ENCODE measurements around the gene PLEKHH1.

The PLEKHH1 gene

GRCh38 chr14:67532998-67533753 is at the start of gene PLEKHH1:
TSS of gene PLEKHH1 (plus strand) at chr14:67533290. CDS start at chr14:67541868, 8,578 bp downstream.
- peak; percentile 58 to 60 for DNase-seq

- no peak for DNase-seq
Measured at GRCh38 chr14:67483579-67484285, 49.4 kb upstream of the PLEKHH1 start.

- no peak for DNase-seq
Measured at GRCh38 chr14:67485501-67486095, 47.5 kb upstream of the PLEKHH1 start.

GRCh38 chr14:67486890-67487289 is 46.2 kb upstream of the PLEKHH1 start:
- no peak for DNase-seq

GRCh38 chr14:67487332-67487731 is 45.8 kb upstream of the PLEKHH1 start:
- no peak for DNase-seq

GRCh38 chr14:67487937-67488893 is 44.9 kb upstream of the PLEKHH1 start, which contains the start of gene TMEM229B:
TSS of gene TMEM229B (minus strand) at chr14:67488721. CDS start at chr14:67473923, 14,798 bp downstream.
- peak; percentile 56 to 61 for DNase-seq

GRCh38 chr14:67490196-67490595 is 42.9 kb upstream of the PLEKHH1 start:
- no peak for DNase-seq

GRCh38 chr14:67491285-67491684 is 41.8 kb upstream of the PLEKHH1 start:
- DNase-seq: no peak

GRCh38 chr14:67491741-67492507 is 41.2 kb upstream of the PLEKHH1 start:
- DNase-seq: no peak

GRCh38 chr14:67492538-67492937 is 40.6 kb upstream of the PLEKHH1 start:
- DNase-seq: no peak

- DNase-seq: no peak
Measured at GRCh38 chr14:67493092-67493717, 39.9 kb upstream of the PLEKHH1 start.

GRCh38 chr14:67495827-67496226 is 37.3 kb upstream of the PLEKHH1 start:
- DNase-seq: no peak

- DNase-seq: no peak
Measured at GRCh38 chr14:67497216-67497615, 35.9 kb upstream of the PLEKHH1 start.

GRCh38 chr14:67497716-67498115 is 35.4 kb upstream of the PLEKHH1 start:
- no peak for DNase-seq

- DNase-seq: no peak
Measured at GRCh38 chr14:67500981-67501380, 32.1 kb upstream of the PLEKHH1 start.

GRCh38 chr14:67501670-67502069 is 31.4 kb upstream of the PLEKHH1 start:
- no peak for DNase-seq

GRCh38 chr14:67502867-67503266 is 30.2 kb upstream of the PLEKHH1 start:
- no peak for DNase-seq

GRCh38 chr14:67503331-67503730 is 29.8 kb upstream of the PLEKHH1 start:
- DNase-seq: no peak

- DNase-seq: no peak
Measured at GRCh38 chr14:67505254-67505653, 27.8 kb upstream of the PLEKHH1 start.

GRCh38 chr14:67508956-67509355 is 24.1 kb upstream of the PLEKHH1 start:
- DNase-seq: no peak

- no peak for DNase-seq
Measured at GRCh38 chr14:67510121-67510520, 23.0 kb upstream of the PLEKHH1 start.

Data from stimulated activated CD4-positive, alpha-beta T cell treated with anti-CD3 and anti-CD28 coated beads, Interleukin-2, amount 100 ng/mL, for 48 hours (primary cell).